Measurements from ENCODE around the gene SHC3. TPM values are rescaled to one million over a fixed set of nuclear protein-coding genes. Genes with fewer than 3 reads are reported as not detected.

Gene SHC3
- polyA plus RNA-seq, 2 donors = 0.19 to 0.35 TPM

- Histone ChIP-seq H3K36me3 (ENCODE audit: control insufficient read depth in 2 of 2, insufficient read depth in 2 of 2, low read length in 1 of 2) (no peaks in the 10 kb centered on the region), H3K9me3 (ENCODE audit: control insufficient read depth in 2 of 2, insufficient read depth in 1 of 2, low read depth in 1 of 2, low read length in 1 of 2) (no peaks in the 10 kb centered on the region), H3K27ac (ENCODE audit: low read depth in 2 of 2, low read length in 1 of 2) (no peak overlapping the region), H3K4me1 (ENCODE audit: control insufficient read depth in 2 of 2, insufficient read depth in 2 of 2, low read length in 1 of 2) (no peaks in the 10 kb centered on the region), H3K4me3 (ENCODE audit: low read depth in 1 of 2, low read length in 2 of 2) (no peak overlapping the region), H3K27me3 (ENCODE audit: control insufficient read depth in 1 of 2, insufficient read depth in 2 of 2, low read length in 2 of 2) (no peaks in the 10 kb centered on the region)
- 13 to 27% methylated on average over 2 of the region's 2 CpGs for WGBS, 2 donors
These were observed 172.4 kb downstream of the SHC3 start for GRCh38 chr9:89006267-89006666.

GRCh38 chr9:89005323-89005722 lies 173.3 kb downstream of the SHC3 start:
- Histone ChIP-seq H3K4me3 (ENCODE audit: low read depth in 1 of 2, low read length in 2 of 2) (no peak overlapping the region), H3K27me3 (ENCODE audit: control insufficient read depth in 1 of 2, insufficient read depth in 2 of 2, low read length in 2 of 2) (no peaks in the 10 kb centered on the region), H3K9me3 (ENCODE audit: control insufficient read depth in 2 of 2, insufficient read depth in 1 of 2, low read depth in 1 of 2, low read length in 1 of 2) (no peaks in the 10 kb centered on the region), H3K27ac (ENCODE audit: low read depth in 2 of 2, low read length in 1 of 2) (no peak overlapping the region), H3K36me3 (ENCODE audit: control insufficient read depth in 2 of 2, insufficient read depth in 2 of 2, low read length in 1 of 2) (no peaks in the 10 kb centered on the region), H3K4me1 (ENCODE audit: control insufficient read depth in 2 of 2, insufficient read depth in 2 of 2, low read length in 1 of 2) (peaks cover 0 to 2% of the 10 kb centered on the region in 2 donors)
- 89 to 92% methylated on average over 9 of the region's 9 CpGs for WGBS, 2 donors

- Histone ChIP-seq H3K4me3 (ENCODE audit: low read depth in 1 of 2, low read length in 2 of 2) (no peak overlapping the region), H3K36me3 (ENCODE audit: control insufficient read depth in 2 of 2, insufficient read depth in 2 of 2, low read length in 1 of 2) (no peaks in the 10 kb centered on the region), H3K27ac (ENCODE audit: low read depth in 2 of 2, low read length in 1 of 2) (no peak overlapping the region), H3K4me1 (ENCODE audit: control insufficient read depth in 2 of 2, insufficient read depth in 2 of 2, low read length in 1 of 2) (peaks cover 0 to 2% of the 10 kb centered on the region in 2 donors), H3K9me3 (ENCODE audit: control insufficient read depth in 2 of 2, insufficient read depth in 1 of 2, low read depth in 1 of 2, low read length in 1 of 2) (no peaks in the 10 kb centered on the region), H3K27me3 (ENCODE audit: control insufficient read depth in 1 of 2, insufficient read depth in 2 of 2, low read length in 2 of 2) (no peaks in the 10 kb centered on the region)
- WGBS, 2 donors = 88 to 91% methylated on average over 6 of the region's 6 CpGs
These were observed 175.6 kb downstream of the SHC3 start for GRCh38 chr9:89002987-89003386.

GRCh38 chr9:89001917-89002540 lies 176.6 kb downstream of the SHC3 start:
- Histone ChIP-seq H3K27ac (ENCODE audit: low read depth in 2 of 2, low read length in 1 of 2) (peak overlapping the region in 1 of 2 donors; percentile 6), H3K4me1 (ENCODE audit: control insufficient read depth in 2 of 2, insufficient read depth in 2 of 2, low read length in 1 of 2) (peaks cover 0 to 4% of the 10 kb centered on the region in 2 donors), H3K4me3 (ENCODE audit: low read depth in 1 of 2, low read length in 2 of 2) (no peak overlapping the region), H3K36me3 (ENCODE audit: control insufficient read depth in 2 of 2, insufficient read depth in 2 of 2, low read length in 1 of 2) (no peaks in the 10 kb centered on the region), H3K9me3 (ENCODE audit: control insufficient read depth in 2 of 2, insufficient read depth in 1 of 2, low read depth in 1 of 2, low read length in 1 of 2) (no peaks in the 10 kb centered on the region), H3K27me3 (ENCODE audit: control insufficient read depth in 1 of 2, insufficient read depth in 2 of 2, low read length in 2 of 2) (no peaks in the 10 kb centered on the region)
- 92 to 93% methylated on average over 27 of the region's 27 CpGs for WGBS, 2 donors

- Histone ChIP-seq H3K27ac (ENCODE audit: low read depth in 2 of 2, low read length in 1 of 2) (peak overlapping the region; percentile 35 to 65), H3K4me1 (ENCODE audit: control insufficient read depth in 2 of 2, insufficient read depth in 2 of 2, low read length in 1 of 2) (peaks cover 0 to 7% of the 10 kb centered on the region in 2 donors), H3K4me3 (ENCODE audit: low read depth in 1 of 2, low read length in 2 of 2) (no peak overlapping the region), H3K36me3 (ENCODE audit: control insufficient read depth in 2 of 2, insufficient read depth in 2 of 2, low read length in 1 of 2) (no peaks in the 10 kb centered on the region), H3K9me3 (ENCODE audit: control insufficient read depth in 2 of 2, insufficient read depth in 1 of 2, low read depth in 1 of 2, low read length in 1 of 2) (no peaks in the 10 kb centered on the region), H3K27me3 (ENCODE audit: control insufficient read depth in 1 of 2, insufficient read depth in 2 of 2, low read length in 2 of 2) (no peaks in the 10 kb centered on the region)
- 30 to 31% methylated on average over 52 of the region's 52 CpGs for WGBS, 2 donors
These were observed 177.4 kb downstream of the SHC3 start for GRCh38 chr9:89000973-89001916.

- H3K27ac ChIP-seq (ENCODE audit: low read depth in 2 of 2, low read length in 1 of 2) = peak overlapping the region; percentile 26 to 35
These were observed 178.2 kb downstream of the SHC3 start for GRCh38 chr9:89000371-89000781.

GRCh38 chr9:88998911-88999310 lies 179.7 kb downstream of the SHC3 start:
- H3K36me3 ChIP-seq (ENCODE audit: control insufficient read depth in 2 of 2, insufficient read depth in 2 of 2, low read length in 1 of 2) = no peaks in the 10 kb centered on the region
- H3K4me1 ChIP-seq (ENCODE audit: control insufficient read depth in 2 of 2, insufficient read depth in 2 of 2, low read length in 1 of 2) = peaks cover 2 to 7% of the 10 kb centered on the region in 2 donors
- H3K27me3 ChIP-seq (ENCODE audit: control insufficient read depth in 1 of 2, insufficient read depth in 2 of 2, low read length in 2 of 2) = no peaks in the 10 kb centered on the region
- peak overlapping the region; percentile 63 to 79 for H3K27ac ChIP-seq (ENCODE audit: low read depth in 2 of 2, low read length in 1 of 2)
- no peaks in the 10 kb centered on the region for H3K9me3 ChIP-seq (ENCODE audit: control insufficient read depth in 2 of 2, insufficient read depth in 1 of 2, low read depth in 1 of 2, low read length in 1 of 2)
- WGBS, 2 donors = 38% methylated on average over 9 of the region's 9 CpGs
- no peak overlapping the region for H3K4me3 ChIP-seq (ENCODE audit: low read depth in 1 of 2, low read length in 2 of 2)

More at GRCh38 chr9:89000371-89000781, 178.2 kb downstream of the SHC3 start:
- H3K27me3 ChIP-seq (ENCODE audit: control insufficient read depth in 1 of 2, insufficient read depth in 2 of 2, low read length in 2 of 2) = no peaks in the 10 kb centered on the region
- WGBS, 2 donors = 70 to 75% methylated on average over 9 of the region's 9 CpGs
- no peaks in the 10 kb centered on the region for H3K9me3 ChIP-seq (ENCODE audit: control insufficient read depth in 2 of 2, insufficient read depth in 1 of 2, low read depth in 1 of 2, low read length in 1 of 2)
- H3K36me3 ChIP-seq (ENCODE audit: control insufficient read depth in 2 of 2, insufficient read depth in 2 of 2, low read length in 1 of 2) = no peaks in the 10 kb centered on the region
- H3K4me3 ChIP-seq (ENCODE audit: low read depth in 1 of 2, low read length in 2 of 2) = no peak overlapping the region
- H3K4me1 ChIP-seq (ENCODE audit: control insufficient read depth in 2 of 2, insufficient read depth in 2 of 2, low read length in 1 of 2) = peaks cover 0 to 7% of the 10 kb centered on the region in 2 donors

GRCh38 chr9:88998503-88998902 lies 180.1 kb downstream of the SHC3 start:
- WGBS, 2 donors = 11 to 14% methylated on average over 2 of the region's 2 CpGs
- no peaks in the 10 kb centered on the region for H3K27me3 ChIP-seq (ENCODE audit: control insufficient read depth in 1 of 2, insufficient read depth in 2 of 2, low read length in 2 of 2)
- H3K4me1 ChIP-seq (ENCODE audit: control insufficient read depth in 2 of 2, insufficient read depth in 2 of 2, low read length in 1 of 2) = peaks cover 3 to 7% of the 10 kb centered on the region in 2 donors
- H3K4me3 ChIP-seq (ENCODE audit: low read depth in 1 of 2, low read length in 2 of 2) = no peak overlapping the region
- no peaks in the 10 kb centered on the region for H3K9me3 ChIP-seq (ENCODE audit: control insufficient read depth in 2 of 2, insufficient read depth in 1 of 2, low read depth in 1 of 2, low read length in 1 of 2)
- H3K27ac ChIP-seq (ENCODE audit: low read depth in 2 of 2, low read length in 1 of 2) = peak overlapping the region; percentile 63 to 79
- no peaks in the 10 kb centered on the region for H3K36me3 ChIP-seq (ENCODE audit: control insufficient read depth in 2 of 2, insufficient read depth in 2 of 2, low read length in 1 of 2)

GRCh38 chr9:88997646-88998045 lies 181.0 kb downstream of the SHC3 start:
- H3K27me3 ChIP-seq (ENCODE audit: control insufficient read depth in 1 of 2, insufficient read depth in 2 of 2, low read length in 2 of 2) = no peaks in the 10 kb centered on the region
- H3K4me3 ChIP-seq (ENCODE audit: low read depth in 1 of 2, low read length in 2 of 2) = no peak overlapping the region
- peak overlapping the region; percentile 44 to 47 for H3K27ac ChIP-seq (ENCODE audit: low read depth in 2 of 2, low read length in 1 of 2)
- H3K9me3 ChIP-seq (ENCODE audit: control insufficient read depth in 2 of 2, insufficient read depth in 1 of 2, low read depth in 1 of 2, low read length in 1 of 2) = no peaks in the 10 kb centered on the region
- peaks cover 3 to 7% of the 10 kb centered on the region in 2 donors for H3K4me1 ChIP-seq (ENCODE audit: control insufficient read depth in 2 of 2, insufficient read depth in 2 of 2, low read length in 1 of 2)
- no peaks in the 10 kb centered on the region for H3K36me3 ChIP-seq (ENCODE audit: control insufficient read depth in 2 of 2, insufficient read depth in 2 of 2, low read length in 1 of 2)
- 77 to 78% methylated on average over 8 of the region's 8 CpGs for WGBS, 2 donors

Measured in esophagus (tissue), 2 donors.